GM21825 (cell line): ENCODE measurements around the gene CD83.
"Not testable (repeated sequence)": the region's sequence is repeated elsewhere in the genome, so short reads cannot be mapped to it uniquely, and the experiment has no call there.

ENCODE experiments used
- ATAC-seq: cut with Tn5 transposase; IDR thresholded peaks from one replicate; pipeline ENCODE4 v1.9.1; 2021; ENCODE audit warnings: mild to moderate bottlenecking, moderate library complexity; ENCODE audit not compliant: unreplicated experiment

CD83 gene, protein sequence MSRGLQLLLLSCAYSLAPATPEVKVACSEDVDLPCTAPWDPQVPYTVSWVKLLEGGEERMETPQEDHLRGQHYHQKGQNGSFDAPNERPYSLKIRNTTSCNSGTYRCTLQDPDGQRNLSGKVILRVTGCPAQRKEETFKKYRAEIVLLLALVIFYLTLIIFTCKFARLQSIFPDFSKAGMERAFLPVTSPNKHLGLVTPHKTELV

GRCh38 chr6:14117158-14118090, at the start of gene CD83:
CD83 (plus strand) TSS chr6:14117772; CDS start chr6:14117812, 40 bp downstream.
- peak; percentile 56 for ATAC-seq

GRCh38 chr6:14068133-14068532, 49.4 kb upstream of the CD83 start:
- no peak for ATAC-seq

- no peak for ATAC-seq
These were observed 48.9 kb upstream of the CD83 start for GRCh38 chr6:14068623-14069022.

DNA sequence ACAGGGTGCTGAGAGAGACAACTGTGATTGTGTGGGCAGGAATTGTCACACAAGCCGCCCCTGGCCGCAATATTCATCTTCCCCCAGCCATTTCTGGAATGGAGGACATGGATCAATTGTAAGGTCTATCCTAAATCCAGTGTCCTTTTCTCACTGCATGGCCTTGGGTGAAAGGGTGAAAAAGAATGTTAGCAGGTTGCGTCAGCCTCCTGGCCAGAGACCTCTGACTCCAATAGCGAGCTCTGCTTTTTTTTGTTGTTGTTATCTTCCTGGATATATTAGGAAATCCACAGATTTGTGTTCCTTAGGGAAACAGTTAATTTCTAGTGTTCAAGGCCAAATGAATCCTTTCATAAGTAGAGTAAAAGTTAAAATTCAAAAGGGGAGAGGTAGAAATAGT, 47.1 kb upstream of the CD83 start:
- ATAC-seq = no peak

GRCh38 chr6:14072084-14072483, 45.5 kb upstream of the CD83 start:
- ATAC-seq = no peak

DNA sequence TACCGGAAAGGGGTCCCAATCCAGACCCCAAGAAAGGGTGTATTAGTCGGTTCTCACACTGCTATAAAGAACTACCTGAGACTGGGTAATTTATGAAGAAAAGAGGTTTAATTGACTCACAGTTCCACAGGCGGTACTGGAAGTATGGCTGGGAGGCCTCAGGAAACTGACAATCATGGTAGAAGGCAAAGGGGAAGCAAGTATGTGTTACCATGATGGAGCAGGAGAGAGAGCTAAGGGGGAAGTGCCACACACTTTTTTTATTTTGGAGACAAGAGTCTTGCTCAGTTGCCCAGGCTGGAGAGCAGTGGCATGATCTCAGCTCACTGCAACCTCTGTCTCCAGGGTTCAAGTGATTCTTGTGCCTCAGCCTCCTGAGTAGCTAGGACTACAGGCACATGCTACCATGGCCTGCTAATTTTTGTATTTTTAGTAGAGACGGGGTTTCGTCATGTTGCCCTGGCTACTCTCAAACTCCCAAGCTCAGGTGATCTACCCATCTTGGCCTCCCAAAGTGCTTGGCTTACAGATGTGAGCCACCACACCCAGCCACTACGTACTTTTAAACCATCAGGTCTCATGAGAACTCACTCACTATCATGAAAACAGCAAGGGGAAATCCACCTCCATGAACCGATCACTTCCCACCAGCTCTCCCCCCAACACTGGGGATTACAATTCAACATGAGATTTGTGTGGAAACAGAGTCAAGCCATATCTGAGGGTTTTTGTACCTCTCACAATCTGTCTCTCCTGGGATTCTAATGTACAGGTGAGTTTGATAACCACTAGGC, 43.8 kb upstream of the CD83 start:
- not testable (repeated sequence) for ATAC-seq

DNA sequence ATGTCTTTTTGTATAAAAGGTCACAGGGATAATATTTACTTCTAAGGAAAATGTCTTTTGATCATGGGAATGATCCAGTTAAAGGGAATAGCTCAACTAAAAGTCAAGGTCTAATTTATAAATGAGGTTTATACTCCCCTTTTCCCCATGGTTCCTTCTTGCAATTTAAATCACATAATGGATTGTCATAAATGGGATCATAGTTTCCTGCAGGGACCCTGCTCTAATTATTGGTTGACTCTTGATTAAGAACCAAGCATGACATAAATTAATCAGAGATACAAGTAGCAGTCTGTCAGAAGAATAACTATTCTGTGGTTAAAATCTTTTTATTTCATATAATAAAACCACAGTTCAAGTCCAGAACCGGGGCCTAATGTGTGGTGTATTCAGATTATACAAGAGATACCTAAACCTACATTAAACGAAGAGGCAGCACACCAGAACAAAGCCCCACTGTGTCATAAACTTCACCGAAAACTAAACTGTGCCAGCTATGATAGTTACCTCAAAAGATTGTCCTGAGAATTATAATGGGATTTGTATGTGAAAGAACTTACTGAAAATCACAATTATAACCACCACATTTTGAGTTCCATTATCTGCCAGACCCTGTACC, 43.0 kb upstream of the CD83 start:
- peak; percentile 8 for ATAC-seq

- ATAC-seq = peak; percentile 78
These were observed 42.5 kb upstream of the CD83 start for GRCh38 chr6:14075095-14075503.

- no peak for ATAC-seq
These were observed 40.2 kb upstream of the CD83 start for GRCh38 chr6:14077193-14077867.

DNA sequence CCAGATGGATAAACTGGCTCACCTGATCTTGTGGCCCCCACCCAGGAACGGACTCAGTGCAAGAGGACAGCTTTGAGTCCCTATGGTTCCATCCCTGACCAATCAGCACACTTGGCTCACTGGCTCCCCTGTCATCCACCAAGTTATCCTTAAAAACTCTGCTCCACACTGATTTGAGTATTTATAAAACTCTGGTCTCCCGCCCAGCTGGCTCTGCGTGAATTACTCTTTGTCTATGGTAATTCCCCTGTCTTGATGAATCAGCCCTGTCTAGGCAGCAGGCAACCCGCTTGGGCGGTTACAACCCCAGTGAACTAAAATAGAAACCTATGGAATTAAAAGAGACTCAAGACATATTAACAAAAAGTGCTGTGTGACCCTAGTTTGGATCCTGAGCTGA, 38.1 kb upstream of the CD83 start:
- ATAC-seq = no peak

- ATAC-seq = no peak
These were observed 37.6 kb upstream of the CD83 start for GRCh38 chr6:14079971-14080370.

DNA sequence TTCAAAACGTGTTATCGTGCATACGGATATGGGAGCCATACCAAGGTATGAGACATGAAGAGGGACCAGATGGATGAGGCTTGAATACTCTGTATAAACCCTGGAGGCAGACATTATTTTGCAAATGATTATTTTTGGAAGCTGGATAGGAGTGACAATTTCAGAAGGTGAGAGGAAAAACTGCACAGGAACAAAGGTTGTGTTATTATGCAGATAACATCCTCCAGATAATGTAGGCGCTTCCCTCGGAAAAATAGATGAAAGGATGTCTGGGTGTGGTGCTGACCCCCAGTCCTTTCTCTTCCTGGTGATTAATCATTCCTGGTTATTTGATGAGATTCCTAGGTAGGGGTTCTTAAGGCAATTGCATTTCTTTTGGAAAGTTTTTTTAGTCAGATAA, 36.4 kb upstream of the CD83 start:
- ATAC-seq = no peak

DNA sequence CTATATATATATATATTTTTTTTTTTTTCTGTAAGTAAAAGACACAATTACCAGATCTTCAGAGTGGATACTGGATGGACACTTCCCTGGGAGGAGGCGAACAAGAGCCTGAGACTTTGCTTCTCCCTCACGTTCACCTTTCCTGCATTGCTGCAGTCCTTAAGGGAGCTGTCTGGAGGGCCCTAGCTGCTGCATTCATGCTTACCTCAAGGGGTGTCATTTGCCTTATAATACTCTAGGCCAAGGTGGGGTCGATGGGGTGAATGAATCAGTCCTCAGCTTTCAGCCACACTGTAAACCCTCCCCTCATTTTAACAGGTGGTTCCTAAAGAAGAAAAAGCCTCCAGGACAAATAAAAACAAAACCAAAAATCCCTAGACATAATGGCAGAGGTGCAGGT, 34.8 kb upstream of the CD83 start:
- ATAC-seq = no peak

DNA sequence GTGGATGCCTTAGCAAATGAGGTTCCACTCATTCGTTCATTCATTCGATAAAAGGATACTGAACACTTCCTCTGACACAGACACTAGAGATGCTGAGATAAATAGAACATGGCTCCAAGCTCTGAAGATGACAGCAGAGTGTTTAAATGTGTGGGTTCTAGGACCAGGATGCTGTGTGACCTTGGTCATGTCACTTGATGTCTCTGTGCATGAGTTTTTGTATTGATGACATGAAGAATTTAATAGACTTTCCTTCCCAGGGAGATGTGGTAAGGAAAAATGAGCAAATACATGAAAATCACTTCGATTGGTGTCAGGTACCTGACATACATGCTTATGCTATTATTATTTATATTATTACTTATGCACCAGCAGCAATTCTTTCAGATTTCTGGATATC, 34.3 kb upstream of the CD83 start:
- no peak for ATAC-seq

- no peak for ATAC-seq
These were observed 33.8 kb upstream of the CD83 start for GRCh38 chr6:14083751-14084150.

GRCh38 chr6:14084388-14084787, 33.2 kb upstream of the CD83 start:
- no peak for ATAC-seq

GRCh38 chr6:14085176-14085787, 32.3 kb upstream of the CD83 start:
- no peak for ATAC-seq

GRCh38 chr6:14086701-14087100, 30.9 kb upstream of the CD83 start:
- ATAC-seq = no peak

DNA sequence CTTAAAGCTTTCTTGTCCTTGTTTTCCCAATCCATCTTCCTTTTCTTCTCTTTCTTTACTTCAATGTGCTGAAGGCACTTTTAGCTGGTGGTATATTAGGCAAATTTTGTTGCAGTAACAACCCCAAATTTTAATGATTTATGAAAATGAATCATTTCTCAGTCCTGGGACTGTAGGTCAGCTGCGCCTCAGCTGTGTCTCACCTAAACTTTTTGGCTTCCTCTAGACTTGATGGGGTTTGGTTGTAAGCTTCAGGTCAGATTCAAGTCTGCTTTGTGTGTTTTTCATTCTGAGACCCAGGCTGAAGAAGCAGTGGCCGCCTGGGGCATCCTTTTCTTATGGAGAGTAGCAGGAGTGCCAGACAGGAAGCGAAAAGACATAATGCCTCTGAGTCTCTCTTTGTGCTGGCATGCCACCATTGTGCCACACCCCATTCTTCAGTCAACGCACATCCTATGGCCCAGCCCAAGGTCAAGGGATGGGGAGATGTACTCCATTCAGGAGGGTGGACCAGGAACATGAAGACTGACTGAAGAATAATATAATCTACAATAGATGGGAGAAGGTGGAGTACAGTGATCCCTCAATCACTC, 28.9 kb upstream of the CD83 start:
- peak; percentile 42 for ATAC-seq

DNA sequence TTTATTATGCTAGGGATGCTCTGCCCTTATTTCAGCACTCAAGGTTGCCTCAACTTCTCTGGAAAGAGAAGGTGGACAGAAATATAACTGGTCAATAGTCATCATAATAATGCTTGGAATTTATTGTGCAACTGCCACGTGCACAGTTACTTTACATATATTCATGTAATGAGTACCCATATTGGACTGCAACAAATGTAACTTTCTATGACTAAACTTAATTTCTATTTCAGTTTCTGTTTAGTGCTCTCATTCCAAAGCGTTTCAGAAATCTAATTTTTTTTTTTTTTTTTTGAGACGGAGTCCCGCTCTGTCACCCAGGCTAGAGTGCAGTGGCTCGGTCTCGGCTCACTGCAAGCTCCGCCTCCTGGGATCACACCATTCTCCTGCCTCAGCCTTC, 28.3 kb upstream of the CD83 start:
- ATAC-seq = peak; percentile 34
